GM12872 (cell line): ENCODE measurements around the gene SERPINA4.

Experiments used
- TF ChIP-seq, protein P1 (sequence below): IDR thresholded peaks from 3 replicates; pipeline ENCODE4 v1.5.1; 2011; ENCODE audit warnings: low read depth, mild to moderate bottlenecking, low read length, moderate library complexity; ENCODE audit not compliant: insufficient read depth

The SERPINA4 gene

DNA sequence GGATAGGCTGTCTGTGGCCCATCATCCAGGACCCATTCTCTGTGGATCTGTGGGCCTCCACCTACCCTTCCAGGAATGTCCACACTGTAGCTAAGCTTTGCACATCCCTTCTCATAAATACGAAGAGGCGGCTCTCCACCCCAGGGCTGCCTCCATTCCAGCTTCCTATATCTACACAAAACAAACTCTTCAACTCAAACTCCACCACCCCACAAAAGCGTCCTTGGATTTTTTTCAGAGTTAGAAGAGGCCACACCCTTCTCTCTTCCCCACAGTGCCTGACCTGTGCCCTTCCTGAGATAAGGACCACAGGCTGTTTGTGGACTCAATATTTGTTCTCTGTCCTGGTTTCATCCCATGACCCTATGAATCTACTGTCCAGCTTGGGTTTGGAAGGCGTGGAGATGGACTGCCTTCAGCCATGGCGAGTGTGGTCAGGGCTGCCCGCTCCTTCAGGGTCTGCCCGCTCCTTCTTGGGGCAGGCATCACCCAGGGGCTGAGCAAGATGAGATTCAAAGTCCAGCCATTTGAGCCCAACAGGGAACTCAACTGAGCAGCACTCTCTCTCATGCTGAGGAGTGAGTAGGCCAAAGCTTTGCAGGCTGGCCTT lies 39.0 kb upstream of the SERPINA4 start:
- TF ChIP-seq, protein P1, sequence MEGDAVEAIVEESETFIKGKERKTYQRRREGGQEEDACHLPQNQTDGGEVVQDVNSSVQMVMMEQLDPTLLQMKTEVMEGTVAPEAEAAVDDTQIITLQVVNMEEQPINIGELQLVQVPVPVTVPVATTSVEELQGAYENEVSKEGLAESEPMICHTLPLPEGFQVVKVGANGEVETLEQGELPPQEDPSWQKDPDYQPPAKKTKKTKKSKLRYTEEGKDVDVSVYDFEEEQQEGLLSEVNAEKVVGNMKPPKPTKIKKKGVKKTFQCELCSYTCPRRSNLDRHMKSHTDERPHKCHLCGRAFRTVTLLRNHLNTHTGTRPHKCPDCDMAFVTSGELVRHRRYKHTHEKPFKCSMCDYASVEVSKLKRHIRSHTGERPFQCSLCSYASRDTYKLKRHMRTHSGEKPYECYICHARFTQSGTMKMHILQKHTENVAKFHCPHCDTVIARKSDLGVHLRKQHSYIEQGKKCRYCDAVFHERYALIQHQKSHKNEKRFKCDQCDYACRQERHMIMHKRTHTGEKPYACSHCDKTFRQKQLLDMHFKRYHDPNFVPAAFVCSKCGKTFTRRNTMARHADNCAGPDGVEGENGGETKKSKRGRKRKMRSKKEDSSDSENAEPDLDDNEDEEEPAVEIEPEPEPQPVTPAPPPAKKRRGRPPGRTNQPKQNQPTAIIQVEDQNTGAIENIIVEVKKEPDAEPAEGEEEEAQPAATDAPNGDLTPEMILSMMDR: no peak

DNA sequence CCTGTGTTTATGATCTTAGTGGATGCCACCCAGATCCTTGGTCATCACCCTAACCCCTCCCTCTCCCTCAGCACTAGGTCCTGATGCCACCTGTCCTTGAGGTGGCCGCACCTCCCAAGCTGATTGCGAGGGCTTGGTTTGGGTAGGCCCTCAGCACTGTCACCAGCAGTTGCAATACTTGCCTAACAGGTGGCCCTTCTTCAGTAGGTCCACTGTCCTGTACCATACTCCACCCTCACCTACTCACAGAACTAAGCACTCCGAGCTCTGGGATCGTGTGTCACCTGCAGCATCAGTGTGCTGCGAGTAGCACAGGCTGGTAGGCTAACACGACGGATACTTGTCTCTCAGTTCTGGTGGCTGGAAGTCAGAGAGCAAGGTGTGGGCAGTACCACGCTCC lies 38.0 kb upstream of the SERPINA4 start:
- TF ChIP-seq, protein P1: no peak

- TF ChIP-seq, protein P1: no peak
Measured at GRCh38 chr14:94524093-94524492, 37.1 kb upstream of the SERPINA4 start.

GRCh38 chr14:94531187-94531586 lies 30.1 kb upstream of the SERPINA4 start:
- TF ChIP-seq, protein P1: no peak

DNA sequence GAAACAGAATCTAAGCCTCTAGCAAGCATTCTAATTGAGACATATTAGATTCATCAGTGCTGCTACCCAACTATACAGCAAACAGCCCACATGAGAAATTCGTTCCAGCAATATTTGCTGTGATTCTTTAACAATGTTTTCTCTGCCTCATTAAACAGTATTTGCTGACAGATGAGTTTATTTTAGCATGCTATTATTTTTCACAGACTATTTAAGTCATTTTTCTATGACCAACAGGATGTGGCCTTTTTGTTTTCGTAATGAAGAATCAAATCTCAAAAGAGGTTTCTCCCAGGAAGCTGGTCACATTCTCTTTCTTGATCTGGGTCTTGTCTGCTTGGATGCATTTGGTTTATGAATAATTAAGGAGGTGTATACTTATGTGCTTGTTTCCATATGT lies 28.8 kb upstream of the SERPINA4 start:
- TF ChIP-seq, protein P1: no peak

DNA sequence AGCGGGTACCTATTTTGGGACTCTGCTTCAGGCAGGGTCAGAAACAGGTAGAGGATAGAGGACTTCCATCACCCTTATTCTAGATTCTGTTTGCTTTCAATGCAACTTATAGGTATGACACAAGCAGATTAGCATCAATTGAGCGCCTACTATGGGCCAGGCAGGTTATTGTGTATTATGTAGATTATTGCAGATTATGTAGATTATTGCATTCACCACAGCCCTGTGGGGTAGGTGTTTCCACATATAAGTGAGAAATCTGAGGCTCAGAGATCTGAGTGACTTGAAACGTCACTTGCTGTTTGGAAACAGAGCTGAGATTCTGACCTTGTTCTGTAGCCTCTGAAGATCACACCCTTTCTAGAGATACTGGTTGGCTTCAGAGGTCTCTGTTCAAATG lies 25.7 kb upstream of the SERPINA4 start:
- TF ChIP-seq, protein P1: no peak

DNA sequence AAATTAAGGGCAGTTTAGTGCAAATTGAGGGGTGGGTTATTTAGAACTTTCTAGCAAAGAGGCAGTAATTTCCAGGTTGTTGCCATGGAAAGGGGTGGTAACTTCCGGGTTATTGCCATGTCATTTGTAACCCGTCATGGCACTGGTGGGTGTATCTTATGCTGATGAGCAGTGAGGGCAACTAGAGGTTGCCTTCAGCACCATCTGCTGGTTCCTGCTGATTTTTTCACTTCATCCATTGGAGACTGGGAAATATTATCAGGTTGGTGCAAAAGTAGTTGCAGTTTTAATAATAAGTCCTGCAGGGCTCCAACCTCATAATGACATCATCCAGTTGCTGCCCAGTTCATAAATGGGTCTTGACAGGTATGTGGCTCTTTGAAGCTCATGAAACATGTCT lies 24.4 kb upstream of the SERPINA4 start:
- TF ChIP-seq, protein P1: 0 out of 3 replicates have a peak, but pooled peaks have one; percentile 30
